ENCODE data around the gene LIPF.

DNA sequence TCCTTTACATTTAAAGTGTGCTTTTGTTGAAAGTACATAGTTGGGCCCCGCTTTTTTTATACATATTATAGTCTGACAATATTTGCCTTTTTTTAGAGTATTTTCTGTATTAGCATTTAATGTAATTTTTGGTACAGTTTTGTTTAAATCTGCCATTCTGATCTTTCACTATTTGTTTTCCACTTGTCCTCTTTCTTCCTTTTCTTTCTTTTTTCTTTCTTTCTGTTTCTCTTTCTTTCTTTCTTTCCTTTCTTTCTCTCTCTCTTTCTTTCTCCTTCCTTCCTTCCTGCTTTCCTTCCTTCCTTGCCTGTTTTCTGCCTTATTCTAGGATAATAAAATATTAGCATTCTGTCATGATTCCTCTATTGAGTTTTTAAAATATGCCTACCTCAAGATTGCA lies 51.3 kb downstream of the LIPF start:
- no peak for TF ChIP-seq ZC3H4 (CRISPR knock-in tag; IDR thresholded peaks at IDR 0.05; ENCODE audit: borderline replicate concordance)
- no peak for TF ChIP-seq GRHL1 (CRISPR knock-in tag; conservative IDR thresholded peaks at IDR 0.05)
- TF ChIP-seq ZNF792 (CRISPR knock-in tag; IDR thresholded peaks at IDR 0.05) = no peak
- TF ChIP-seq ZNF766 (CRISPR knock-in tag; IDR thresholded peaks at IDR 0.05; ENCODE audit: borderline replicate concordance) = no peak
- TF ChIP-seq ATF2 (CRISPR knock-in tag; IDR thresholded peaks at IDR 0.05) = no peak
- TF ChIP-seq, protein P1, sequence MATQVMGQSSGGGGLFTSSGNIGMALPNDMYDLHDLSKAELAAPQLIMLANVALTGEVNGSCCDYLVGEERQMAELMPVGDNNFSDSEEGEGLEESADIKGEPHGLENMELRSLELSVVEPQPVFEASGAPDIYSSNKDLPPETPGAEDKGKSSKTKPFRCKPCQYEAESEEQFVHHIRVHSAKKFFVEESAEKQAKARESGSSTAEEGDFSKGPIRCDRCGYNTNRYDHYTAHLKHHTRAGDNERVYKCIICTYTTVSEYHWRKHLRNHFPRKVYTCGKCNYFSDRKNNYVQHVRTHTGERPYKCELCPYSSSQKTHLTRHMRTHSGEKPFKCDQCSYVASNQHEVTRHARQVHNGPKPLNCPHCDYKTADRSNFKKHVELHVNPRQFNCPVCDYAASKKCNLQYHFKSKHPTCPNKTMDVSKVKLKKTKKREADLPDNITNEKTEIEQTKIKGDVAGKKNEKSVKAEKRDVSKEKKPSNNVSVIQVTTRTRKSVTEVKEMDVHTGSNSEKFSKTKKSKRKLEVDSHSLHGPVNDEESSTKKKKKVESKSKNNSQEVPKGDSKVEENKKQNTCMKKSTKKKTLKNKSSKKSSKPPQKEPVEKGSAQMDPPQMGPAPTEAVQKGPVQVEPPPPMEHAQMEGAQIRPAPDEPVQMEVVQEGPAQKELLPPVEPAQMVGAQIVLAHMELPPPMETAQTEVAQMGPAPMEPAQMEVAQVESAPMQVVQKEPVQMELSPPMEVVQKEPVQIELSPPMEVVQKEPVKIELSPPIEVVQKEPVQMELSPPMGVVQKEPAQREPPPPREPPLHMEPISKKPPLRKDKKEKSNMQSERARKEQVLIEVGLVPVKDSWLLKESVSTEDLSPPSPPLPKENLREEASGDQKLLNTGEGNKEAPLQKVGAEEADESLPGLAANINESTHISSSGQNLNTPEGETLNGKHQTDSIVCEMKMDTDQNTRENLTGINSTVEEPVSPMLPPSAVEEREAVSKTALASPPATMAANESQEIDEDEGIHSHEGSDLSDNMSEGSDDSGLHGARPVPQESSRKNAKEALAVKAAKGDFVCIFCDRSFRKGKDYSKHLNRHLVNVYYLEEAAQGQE (IDR thresholded peaks at IDR 0.05; ENCODE audit: borderline replicate concordance in 1 of 2, low read depth in 1 of 2, low read length in 2 of 2) = no peak
- TF ChIP-seq NFIC (IDR thresholded peaks at IDR 0.05; ENCODE audit: low read length) = no peak
- TF ChIP-seq, protein P2, sequence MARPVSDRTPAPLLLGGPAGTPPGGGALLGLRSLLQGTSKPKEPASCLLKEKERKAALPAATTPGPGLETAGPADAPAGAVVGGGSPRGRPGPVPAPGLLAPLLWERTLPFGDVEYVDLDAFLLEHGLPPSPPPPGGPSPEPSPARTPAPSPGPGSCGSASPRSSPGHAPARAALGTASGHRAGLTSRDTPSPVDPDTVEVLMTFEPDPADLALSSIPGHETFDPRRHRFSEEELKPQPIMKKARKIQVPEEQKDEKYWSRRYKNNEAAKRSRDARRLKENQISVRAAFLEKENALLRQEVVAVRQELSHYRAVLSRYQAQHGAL (CRISPR knock-in tag; IDR thresholded peaks at IDR 0.05; ENCODE audit: not compliant biosample characterization) = no peak
- no peak for TF ChIP-seq POLR2AphosphoS5 (IDR thresholded peaks at IDR 0.05; ENCODE audit: low read depth, low read length)
- no peak for TF ChIP-seq JUND (CRISPR knock-in tag; IDR thresholded peaks at IDR 0.05)

All from HepG2 (cell line).